Measurements from ENCODE around the gene CRABP2. TPM values are rescaled to one million over a fixed set of nuclear protein-coding genes. Genes with fewer than 3 reads are reported as not detected.

Gene CRABP2
- total RNA-seq, 2 donors from 2014 or later = 0.67 to 2.5 TPM

- no peak overlapping the region for H3K4me3 ChIP-seq
Observed at GRCh38 chr1:156666862-156667609, 38.3 kb downstream of the CRABP2 start.

GRCh38 chr1:156665539-156665938, 39.8 kb downstream of the CRABP2 start:
- no peak for DNase-seq (ENCODE audit: low spot score)
- no peaks in the 10 kb centered on the region for H3K9me3 ChIP-seq
- TF ChIP-seq CTCF (IDR thresholded peaks at IDR 0.05) = no peak
- H3K4me3 ChIP-seq = no peak overlapping the region
- H3K36me3 ChIP-seq = peaks cover 2% of the 10 kb centered on the region
- H3K27me3 ChIP-seq = no peaks in the 10 kb centered on the region
- H3K4me1 ChIP-seq = peaks cover 0 to 100% of the 10 kb centered on the region in 2 donors
- H3K27ac ChIP-seq = peak overlapping the region; percentile 93 to 96

More at GRCh38 chr1:156666862-156667609, 38.3 kb downstream of the CRABP2 start:
- no peaks in the 10 kb centered on the region for H3K27me3 ChIP-seq
- no peaks in the 10 kb centered on the region for H3K9me3 ChIP-seq
- DNase-seq (ENCODE audit: low spot score) = no peak
- H3K4me1 ChIP-seq = peaks cover 0 to 95% of the 10 kb centered on the region in 2 donors
- peaks cover 17% of the 10 kb centered on the region for H3K36me3 ChIP-seq
- H3K27ac ChIP-seq = peak overlapping the region; percentile 93 to 96
- TF ChIP-seq CTCF (IDR thresholded peaks at IDR 0.05) = no peak

GRCh38 chr1:156664767-156665411, 40.5 kb downstream of the CRABP2 start:
- H3K4me1 ChIP-seq = peaks cover 0 to 99% of the 10 kb centered on the region in 2 donors
- H3K27me3 ChIP-seq = no peaks in the 10 kb centered on the region
- no peak for TF ChIP-seq CTCF (IDR thresholded peaks at IDR 0.05)
- DNase-seq (ENCODE audit: low spot score) = peak; percentile 82
- H3K27ac ChIP-seq = peak overlapping the region; percentile 93 to 96
- H3K36me3 ChIP-seq = no peaks in the 10 kb centered on the region
- no peaks in the 10 kb centered on the region for H3K9me3 ChIP-seq
- H3K4me3 ChIP-seq = peak overlapping the region in 1 of 2 donors; percentile 0

- no peaks in the 10 kb centered on the region for H3K27me3 ChIP-seq
- no peaks in the 10 kb centered on the region for H3K36me3 ChIP-seq
- TF ChIP-seq CTCF (IDR thresholded peaks at IDR 0.05) = no peak
- H3K4me1 ChIP-seq = peaks cover 0 to 99% of the 10 kb centered on the region in 2 donors
- DNase-seq (ENCODE audit: low spot score) = no peak
- H3K27ac ChIP-seq = peak overlapping the region; percentile 93 to 96
- peak overlapping the region in 1 of 2 donors; percentile 0 for H3K4me3 ChIP-seq
- H3K9me3 ChIP-seq = no peaks in the 10 kb centered on the region
Observed at GRCh38 chr1:156664046-156664766, 41.2 kb downstream of the CRABP2 start.

GRCh38 chr1:156663178-156663577, 42.2 kb downstream of the CRABP2 start:
- peak; percentile 76 for DNase-seq (ENCODE audit: low spot score)
- H3K36me3 ChIP-seq = no peaks in the 10 kb centered on the region
- TF ChIP-seq CTCF (IDR thresholded peaks at IDR 0.05) = no peak
- H3K9me3 ChIP-seq = no peaks in the 10 kb centered on the region
- no peaks in the 10 kb centered on the region for H3K27me3 ChIP-seq
- H3K4me1 ChIP-seq = peaks cover 0 to 96% of the 10 kb centered on the region in 2 donors
- peak overlapping the region; percentile 93 to 96 for H3K27ac ChIP-seq
- no peak overlapping the region for H3K4me3 ChIP-seq

Measured in right atrium auricular region (tissue), 2 donors.